Adrenal gland (tissue), 12 donors: ENCODE results near the gene CLIP2. TPM values are rescaled to one million over a fixed set of nuclear protein-coding genes. Genes with fewer than 3 reads are reported as not detected.
"Not testable (repeated sequence)": the region's sequence is repeated elsewhere in the genome, so short reads cannot be mapped to it uniquely, and the experiment has no call there.

Experiments used
- DNase-seq, 7 donors: peaks; one replicate each; pipeline ENCODE4 v3.0.0-alpha.2; 2019 to 2020
- H3K27ac ChIP-seq, 5 donors: fragments of 200-600 bp; sonication (generic) in 4 of 5; 1 replicate in 3 of 5; 2 replicates in 2 of 5; pipeline versions ENCODE4 v1.5.1 to v1.8.0; 2016 to 2020; ENCODE audit warnings: mild to moderate bottlenecking in 1 of 5
- H3K27me3 ChIP-seq: fragments of 200-600 bp; 2 replicates; pipeline ENCODE4 v1.8.0; 2021
- H3K36me3 ChIP-seq, 2 donors: fragments of 200-600 bp; replicated peaks in 1 of 2; 1 replicate in 1 of 2; 2 replicates in 1 of 2; pipeline versions ENCODE4 v1.5.1 to v1.8.0; 2018 to 2022
- H3K4me1 ChIP-seq, 2 donors: fragments of 200-600 bp; replicated peaks in 1 of 2; 1 replicate in 1 of 2; 2 replicates in 1 of 2; pipeline versions ENCODE4 v1.5.1 to v1.8.0; 2018 to 2021
- H3K4me3 ChIP-seq, 4 donors: fragments of 200-600 bp; sonication (generic) in 3 of 4; one replicate each; pipeline ENCODE4 v1.5.1; 2016 to 2018
- H3K9me3 ChIP-seq, 3 donors: fragments of 200-600 bp; sonication (generic) in 1 of 3; replicated peaks in 1 of 3; 1 replicate in 2 of 3; 2 replicates in 1 of 3; pipeline versions ENCODE4 v1.5.1 to v1.8.0; 2016 to 2021
- POLR2A ChIP-seq, 2 donors: fragments of 450-650 bp; IDR thresholded peaks; one replicate each; pipeline ENCODE4 v1.6.1; 2017; ENCODE audit warnings: antibody characterized with exemption in 2 of 2, mild to moderate bottlenecking in 2 of 2, moderate library complexity in 1 of 2
- WGBS, 4 donors: extraction: QIAGEN DNeasy Blood & Tissue Kit in 2 of 4; methylation state at CpG; one replicate each; pipeline versions ENCODE4 v1.1.5 to v1.1.7; 2013 to 2017; 5-methylcytosine and 5-hydroxymethylcytosine counted together
- intact Hi-C, 2 donors: fragments of 100-400 bp; cut with DNase I; formaldehyde crosslinking; loops; one replicate each; pipeline versions ENCODE4 v1.14.1 to v1.15.0; 2022 to 2023
- polyA plus RNA-seq, 3 donors: library from polyadenylated mRNA; stranded (reverse); fragments of 200-250 nt in 2 of 3; fragments of 350-450 nt in 1 of 3; fragmentation: Illumina TruSeq in 1 of 3; extraction: RNeasy Lipid Tissue Mini Kit (QIAGEN cat#74804) in 1 of 3; gene quantifications; one replicate each; pipeline ENCODE4 v1.2.3, GENCODE V29; 2013 to 2014
- total RNA-seq, 9 donors: library from RNA; depleted of rRNA in 4 of 9; stranded (reverse); fragments of >200 nt in 4 of 9; fragments of 120-200 nt in 1 of 9; fragmentation: NEBNext Ultra II Directional in 1 of 9; extraction: Animal tissue kit (Norgen Biotek cat#: 25700) in 1 of 9; gene quantifications; one replicate each; pipeline versions ENCODE4 v1.1.0 to v1.2.4, GENCODE V29; 2013 to 2023
- TF ChIP-seq, protein P1 (sequence below), 6 experiments: fragments of 450-650 bp in 4 of 6; fragments of 200-600 bp in 2 of 6; sonication (generic) in 1 of 6; IDR thresholded peaks; 1 replicate in 5 of 6; 2 replicates in 1 of 6; pipeline versions ENCODE4 v1.5.1 to v1.8.0; 2016 to 2021; ENCODE audit warnings: antibody characterized with exemption in 6 of 6, mild to moderate bottlenecking in 2 of 6, moderate library complexity in 1 of 6
- donor health status: healthy with polysubstance abuse.
- donor health status: Bipolar disorder and iron deficiency.
- donor health status: DM: yes; HTN: yes; CAD: no.
- donor health status: DM: no; HTN: no; CAD: no.
- donor health status: DM: no; HTN: no; CAD: no.
- donor health status: DM: yes; HTN: yes; CAD: no.

CLIP2 gene
- total and polyA plus RNA-seq, 12 donors, result 6.8 to 48.6 (median 25.6) TPM

DNA sequence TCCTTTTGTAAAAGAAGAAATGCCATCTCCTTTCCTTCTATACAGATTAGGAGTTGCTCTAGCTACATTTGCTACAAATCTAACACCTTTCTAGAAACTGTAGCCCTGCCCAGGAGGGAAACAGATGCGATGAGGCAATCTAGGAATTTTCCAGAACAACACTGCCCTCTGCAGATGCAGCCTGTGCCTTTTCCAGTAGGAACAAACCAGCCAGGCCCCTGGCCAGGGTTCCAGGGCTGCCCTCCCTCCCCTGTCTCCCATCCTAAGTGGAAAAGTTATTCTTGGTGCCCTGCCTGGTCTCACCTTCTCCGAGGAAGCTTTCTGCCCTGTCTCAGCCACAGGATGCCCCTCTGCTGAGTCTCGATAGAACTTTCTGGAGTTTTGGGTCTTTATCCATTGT is 105.4 kb downstream of the CLIP2 start:
- Histone ChIP-seq H3K27ac (peak overlapping the region in 3 of 5 donors; percentile 27 to 63 (median 59)), H3K36me3 (peaks cover 0 to 16% of the 10 kb centered on the region in 2 donors)
- H3K9me3 ChIP-seq, H3K4me3 ChIP-seq, H3K4me1 ChIP-seq, H3K27me3 ChIP-seq: not testable (repeated sequence)
- intact Hi-C loops, result loop anchor here in 1 of 2 donors (10.0 kb wide), 1 partner anchor 100 kb away; no protein-coding TSS in a partner anchor
- WGBS, 4 donors, result 59 to 74% (median 65%) methylated on average over 3 of the region's 3 CpGs
- TF ChIP-seq, protein P1, sequence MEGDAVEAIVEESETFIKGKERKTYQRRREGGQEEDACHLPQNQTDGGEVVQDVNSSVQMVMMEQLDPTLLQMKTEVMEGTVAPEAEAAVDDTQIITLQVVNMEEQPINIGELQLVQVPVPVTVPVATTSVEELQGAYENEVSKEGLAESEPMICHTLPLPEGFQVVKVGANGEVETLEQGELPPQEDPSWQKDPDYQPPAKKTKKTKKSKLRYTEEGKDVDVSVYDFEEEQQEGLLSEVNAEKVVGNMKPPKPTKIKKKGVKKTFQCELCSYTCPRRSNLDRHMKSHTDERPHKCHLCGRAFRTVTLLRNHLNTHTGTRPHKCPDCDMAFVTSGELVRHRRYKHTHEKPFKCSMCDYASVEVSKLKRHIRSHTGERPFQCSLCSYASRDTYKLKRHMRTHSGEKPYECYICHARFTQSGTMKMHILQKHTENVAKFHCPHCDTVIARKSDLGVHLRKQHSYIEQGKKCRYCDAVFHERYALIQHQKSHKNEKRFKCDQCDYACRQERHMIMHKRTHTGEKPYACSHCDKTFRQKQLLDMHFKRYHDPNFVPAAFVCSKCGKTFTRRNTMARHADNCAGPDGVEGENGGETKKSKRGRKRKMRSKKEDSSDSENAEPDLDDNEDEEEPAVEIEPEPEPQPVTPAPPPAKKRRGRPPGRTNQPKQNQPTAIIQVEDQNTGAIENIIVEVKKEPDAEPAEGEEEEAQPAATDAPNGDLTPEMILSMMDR (IDR thresholded peaks at IDR 0.05), result peak in 4 of 6 experiments; percentile 9 to 34 (median 13)
- DNase-seq, result peak in 5 of 7 donors; percentile 38 to 80 (median 51)

DNA sequence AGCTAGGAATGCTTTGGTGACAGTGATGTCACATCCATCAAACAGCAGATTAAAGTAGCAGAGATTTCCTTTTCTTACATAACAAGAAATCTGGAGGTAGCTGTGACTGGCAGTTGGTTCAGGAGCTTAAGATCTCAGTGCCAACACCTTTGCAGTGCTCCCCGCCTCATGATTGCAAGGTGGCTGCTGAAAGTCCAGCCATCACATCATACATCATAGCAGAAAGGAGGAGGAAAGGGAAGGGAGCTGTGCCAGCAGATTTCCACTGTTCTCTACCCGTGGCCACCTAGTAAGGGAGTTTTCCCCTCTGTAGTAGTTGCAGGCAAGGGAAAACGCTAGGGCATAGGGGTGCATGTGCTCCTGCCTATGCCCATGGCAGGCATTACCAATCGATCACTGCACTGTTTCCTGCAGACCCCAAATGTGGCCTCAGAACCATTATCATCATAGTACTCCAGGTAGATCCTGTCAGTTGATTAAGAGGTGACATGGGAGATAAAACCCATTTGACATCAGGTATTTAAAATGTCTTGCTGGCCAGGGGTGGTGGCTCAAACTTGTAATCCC is 106.6 kb downstream of the CLIP2 start:
- intact Hi-C loops, result loop anchor here (5.0 to 10.0 kb wide), 2 partner anchors 101 to 329 kb away; no protein-coding TSS in a partner anchor
- Histone ChIP-seq H3K36me3 (peaks cover 0 to 23% of the 10 kb centered on the region in 2 donors), H3K27me3 (no peaks in the 10 kb centered on the region), H3K27ac (no peak overlapping the region), H3K4me1 (no peaks in the 10 kb centered on the region), H3K4me3 (no peak overlapping the region), H3K9me3 (no peaks in the 10 kb centered on the region)
- 65 to 92% (median 71%) methylated on average over 4 of the region's 4 CpGs for WGBS, 4 donors
- TF ChIP-seq, protein P1 (IDR thresholded peaks at IDR 0.05), result no peak
- TF ChIP-seq POLR2A (IDR thresholded peaks at IDR 0.05), result no peak
- no peak for DNase-seq

DNA sequence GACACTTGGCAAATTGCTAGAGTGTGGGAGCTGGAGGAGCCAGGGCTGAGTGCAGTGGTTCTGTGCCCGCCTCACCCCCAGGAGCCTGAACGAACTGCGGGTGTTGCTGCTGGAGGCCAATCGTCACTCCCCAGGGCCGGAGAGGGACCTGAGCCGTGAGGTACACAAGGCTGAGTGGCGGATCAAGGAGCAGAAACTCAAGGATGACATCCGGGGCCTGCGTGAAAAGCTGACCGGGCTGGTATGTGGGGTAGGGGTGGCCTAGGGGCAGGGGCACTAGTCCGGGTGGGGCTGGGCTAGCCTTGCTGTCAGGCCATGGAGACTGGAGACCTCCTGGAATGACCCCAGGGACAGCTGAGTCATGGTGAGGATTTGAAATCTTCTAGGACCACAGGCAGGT is 107.8 kb downstream of the CLIP2 start:
- H3K9me3 ChIP-seq, result no peaks in the 10 kb centered on the region
- H3K36me3 ChIP-seq, result peaks cover 0 to 29% of the 10 kb centered on the region in 2 donors
- no peak for TF ChIP-seq POLR2A (IDR thresholded peaks at IDR 0.05)
- TF ChIP-seq, protein P1 (IDR thresholded peaks at IDR 0.05), result no peak
- H3K4me3 ChIP-seq, result no peak overlapping the region
- 95 to 100% (median 96%) methylated on average over 3 to 11 of the region's 11 CpGs for WGBS, 4 donors
- no peaks in the 10 kb centered on the region for H3K4me1 ChIP-seq
- H3K27ac ChIP-seq, result no peak overlapping the region
- no peak for DNase-seq
- intact Hi-C loops, result loop anchor here (5.0 to 10.0 kb wide), 2 partner anchors 102 to 330 kb away; no protein-coding TSS in a partner anchor
- no peaks in the 10 kb centered on the region for H3K27me3 ChIP-seq

DNA sequence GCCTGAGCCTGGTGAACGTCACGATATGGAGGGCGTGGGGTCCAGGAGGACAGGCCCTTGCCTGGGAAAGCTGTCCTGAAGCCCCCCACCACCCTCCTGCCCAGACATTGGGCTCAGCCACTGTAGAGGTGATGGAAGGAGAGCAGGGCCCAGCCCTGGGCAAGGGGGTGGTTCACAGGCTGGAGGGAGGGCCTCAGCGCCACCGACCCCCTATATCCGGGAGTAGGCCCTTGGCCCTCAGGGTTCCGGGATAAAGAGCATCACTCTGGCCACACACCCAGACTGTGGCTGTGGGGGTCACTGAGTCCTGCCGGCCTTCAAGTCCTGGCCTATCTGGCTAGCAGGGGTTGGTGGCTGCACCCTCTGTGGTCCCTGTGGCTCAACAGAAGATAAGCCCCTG is 109.2 kb downstream of the CLIP2 start:
- Histone ChIP-seq H3K4me3 (no peak overlapping the region), H3K27me3 (no peaks in the 10 kb centered on the region), H3K4me1 (no peaks in the 10 kb centered on the region), H3K27ac (no peak overlapping the region), H3K36me3 (peaks cover 0 to 32% of the 10 kb centered on the region in 2 donors), H3K9me3 (no peaks in the 10 kb centered on the region)
- intact Hi-C loops, result loop anchor here (5.0 to 10.0 kb wide), 2 partner anchors 104 to 331 kb away; no protein-coding TSS in a partner anchor
- no peak for DNase-seq
- no peak for TF ChIP-seq POLR2A (IDR thresholded peaks at IDR 0.05)
- TF ChIP-seq, protein P1 (IDR thresholded peaks at IDR 0.05), result no peak
- WGBS, 4 donors, result 90 to 95% (median 94%) methylated on average over 3 to 8 of the region's 8 CpGs; no CpG with 5 or more reads in 1 of the 4 donors
